ENCODE data around the gene ABTB2. TPM values are rescaled to one million over a fixed set of nuclear protein-coding genes. Genes with fewer than 3 reads are reported as not detected.

The ABTB2 gene
- total and polyA plus RNA-seq, 10 of the 15 experiments (the other 5 are each of a cell fraction or from before 2014, with no cell fraction given): 0.13 to 2.1 (median 0.72) TPM

DNA sequence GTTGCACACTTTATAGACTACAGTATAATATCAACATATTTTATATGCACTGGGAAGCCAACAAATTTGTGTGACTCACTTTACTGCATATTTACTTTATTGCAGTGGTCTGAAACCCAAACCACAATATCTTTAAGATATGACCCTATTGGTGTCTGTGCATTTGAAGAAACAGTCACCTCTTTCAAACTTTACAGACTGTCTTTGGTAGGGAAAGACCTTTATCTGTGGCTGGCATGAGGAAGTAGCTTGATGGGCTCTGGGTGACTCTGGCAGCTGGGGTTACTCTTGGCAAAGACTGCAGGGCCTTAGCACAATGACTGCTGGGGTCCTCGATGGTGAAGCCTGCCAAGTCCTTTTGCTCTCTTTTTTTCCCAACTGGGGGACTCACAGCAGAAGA, 21.3 kb upstream of the ABTB2 start:
- CTCF ChIA-PET: interaction anchor here (0.6 kb wide), 2 partner anchors 12 to 186 kb away, joined by 3 read pairs; no protein-coding TSS in a partner anchor
- no peaks in the 10 kb centered on the region for H3K36me3 ChIP-seq (ENCODE audit: control insufficient read depth in 2 of 2, insufficient read depth in 2 of 2, low read length in 1 of 2)
- no peaks in the 10 kb centered on the region for H4K20me1 ChIP-seq (ENCODE audit: control insufficient read depth, insufficient read depth)
- BruUV-seq (replicated peaks): no TSS peak
- RAD21 ChIA-PET (ENCODE audit: unreplicated experiment): no interaction called here
- H3K4me1 ChIP-seq (ENCODE audit: control insufficient read depth, insufficient read depth, low read length): no peaks in the 10 kb centered on the region
- SMC1A ChIA-PET (ENCODE audit: uncharacterized antibody, unreplicated experiment): no interaction called here
- in situ Hi-C loops (cut with MboI): no loop called here
- 6% methylated on average over 1 of the region's 1 CpG for WGBS (ENCODE audit: insufficient coverage, insufficient replicate concordance, low lambda C conversion rate, missing lambda C conversion rate)
- H3K4me2 ChIP-seq (ENCODE audit: control insufficient read depth, insufficient read depth): no peak overlapping the region
- no peak for ATAC-seq
- FAIRE-seq: no peak
- no peaks in the 10 kb centered on the region for H3K79me2 ChIP-seq (ENCODE audit: control insufficient read depth, insufficient read depth, low read length)
- intact Hi-C loops (cut with micrococcal nuclease; ENCODE audit: unreplicated experiment): no loop called here
- H3K9me3 ChIP-seq (replicated peaks; ENCODE audit: control insufficient read depth, insufficient read depth, low read length): peaks cover 5% of the 10 kb centered on the region; the same call in 2 of the 3 replicates
- TF ChIP-seq PAX5 (IDR thresholded peaks at IDR 0.05; ENCODE audit: borderline replicate concordance, low read depth, low read length) (no peak), NR2C2 (IDR thresholded peaks at IDR 0.05; ENCODE audit: borderline replicate concordance, control insufficient read depth, insufficient read length, low read depth) (no peak), TCF12 (IDR thresholded peaks at IDR 0.05; ENCODE audit: low read depth, low read length) (no peak), ATF7 (IDR thresholded peaks at IDR 0.05; ENCODE audit: low read depth) (no peak), ZNF687 (IDR thresholded peaks at IDR 0.05) (no peak), SUPT20H (IDR thresholded peaks at IDR 0.05; ENCODE audit: borderline replicate concordance, control insufficient read depth, low read depth, low read length) (no peak), HDGF (IDR thresholded peaks at IDR 0.05) (no peak), TCF3 (IDR thresholded peaks at IDR 0.05; ENCODE audit: borderline replicate concordance, insufficient read depth, low read depth, low read length) (no peak), NFYA (IDR thresholded peaks at IDR 0.05; ENCODE audit: borderline replicate concordance, low read depth, low read length) (no peak)
- TF ChIP-seq, protein P1, sequence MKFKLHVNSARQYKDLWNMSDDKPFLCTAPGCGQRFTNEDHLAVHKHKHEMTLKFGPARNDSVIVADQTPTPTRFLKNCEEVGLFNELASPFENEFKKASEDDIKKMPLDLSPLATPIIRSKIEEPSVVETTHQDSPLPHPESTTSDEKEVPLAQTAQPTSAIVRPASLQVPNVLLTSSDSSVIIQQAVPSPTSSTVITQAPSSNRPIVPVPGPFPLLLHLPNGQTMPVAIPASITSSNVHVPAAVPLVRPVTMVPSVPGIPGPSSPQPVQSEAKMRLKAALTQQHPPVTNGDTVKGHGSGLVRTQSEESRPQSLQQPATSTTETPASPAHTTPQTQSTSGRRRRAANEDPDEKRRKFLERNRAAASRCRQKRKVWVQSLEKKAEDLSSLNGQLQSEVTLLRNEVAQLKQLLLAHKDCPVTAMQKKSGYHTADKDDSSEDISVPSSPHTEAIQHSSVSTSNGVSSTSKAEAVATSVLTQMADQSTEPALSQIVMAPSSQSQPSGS (IDR thresholded peaks at IDR 0.05; ENCODE audit: low read length): no peak
- TF ChIP-seq, protein P2, sequence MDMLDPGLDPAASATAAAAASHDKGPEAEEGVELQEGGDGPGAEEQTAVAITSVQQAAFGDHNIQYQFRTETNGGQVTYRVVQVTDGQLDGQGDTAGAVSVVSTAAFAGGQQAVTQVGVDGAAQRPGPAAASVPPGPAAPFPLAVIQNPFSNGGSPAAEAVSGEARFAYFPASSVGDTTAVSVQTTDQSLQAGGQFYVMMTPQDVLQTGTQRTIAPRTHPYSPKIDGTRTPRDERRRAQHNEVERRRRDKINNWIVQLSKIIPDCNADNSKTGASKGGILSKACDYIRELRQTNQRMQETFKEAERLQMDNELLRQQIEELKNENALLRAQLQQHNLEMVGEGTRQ (IDR thresholded peaks at IDR 0.05; ENCODE audit: borderline replicate concordance, low read depth, low read length): no peak
- no peak overlapping the region for H3K4me3 ChIP-seq
- no peak overlapping the region for H3K9ac ChIP-seq (ENCODE audit: control insufficient read depth, insufficient read depth, low read length)
- H2AFZ ChIP-seq (ENCODE audit: control insufficient read depth, low read depth, low read length): no peak overlapping the region
- no peak for DNase-seq (ENCODE audit: low read depth, low spot score)
- POLR2A ChIA-PET: interaction anchor here (0.6 to 0.7 kb wide), 3 partner anchors 29 to 1393 kb away, joined by 3 to 5 read pairs (median 4); no protein-coding TSS in a partner anchor
- H3K27me3 ChIP-seq (replicated peaks in 1 of 2; ENCODE audit: control insufficient read depth in 2 of 2, insufficient read depth in 2 of 2, low read length in 1 of 2): no peaks in the 10 kb centered on the region
- H3K27ac ChIP-seq (ENCODE audit: control insufficient read depth, insufficient read depth): no peak overlapping the region
